Erythroblast (primary cell): ENCODE measurements around the gene FIBIN.

Source experiments
- GATA1 ChIP-seq: IDR thresholded peaks from 2 replicates; pipeline ENCODE4 v1.6.1; 2011; ENCODE audit warnings: low read depth, mild to moderate bottlenecking, control low read depth, low read length, moderate library complexity
- POLR2A ChIP-seq: IDR thresholded peaks from 2 replicates; pipeline ENCODE4 v1.6.1; 2011; ENCODE audit warnings: mild to moderate bottlenecking, low read length

DNA sequence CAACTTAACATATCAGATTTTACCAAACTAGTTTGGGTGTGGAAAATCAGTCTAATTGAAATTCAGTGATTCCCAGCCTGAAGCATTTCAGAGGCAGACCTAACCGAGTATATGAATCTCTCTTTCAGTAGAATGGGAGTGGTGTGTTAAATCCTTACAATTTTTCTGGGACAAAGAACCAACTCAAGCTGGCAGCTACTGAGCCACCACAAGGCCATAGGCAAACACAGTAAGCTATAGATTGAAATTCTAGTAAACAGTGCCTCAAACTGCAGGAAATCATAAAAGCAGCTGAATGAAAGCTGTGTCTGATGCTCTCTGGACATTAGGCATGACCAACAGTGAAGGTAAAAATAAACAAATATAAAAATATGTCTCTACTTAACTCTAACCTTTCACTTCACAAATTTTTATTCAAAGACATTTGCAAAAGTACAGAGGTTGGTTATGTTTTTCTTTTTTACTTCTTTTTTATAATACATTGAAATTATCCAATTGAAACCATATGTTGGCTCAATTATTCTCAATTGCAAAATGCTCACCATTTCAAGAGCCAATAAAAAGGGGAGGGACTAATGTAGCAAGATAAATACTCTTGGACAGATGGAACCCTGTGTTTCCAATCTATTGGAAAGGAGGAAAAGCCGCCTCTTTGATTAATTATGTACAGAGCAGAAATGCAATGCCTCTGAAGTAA lies 35.8 kb upstream of the FIBIN start:
- TF ChIP-seq POLR2A (no peak), GATA1 (no peak)
